ENCODE results near the gene LPP.
"Not testable (repeated sequence)": the region's sequence is repeated elsewhere in the genome, so short reads cannot be mapped to it uniquely, and the experiment has no call there.

The LPP gene

GRCh38 chr3:188605905-188606304, 451.9 kb downstream of the LPP start:
- DNase-seq: no peak

- DNase-seq: no peak
Measured at GRCh38 chr3:188607805-188608315, 453.9 kb downstream of the LPP start.

GRCh38 chr3:188608401-188608800, 454.4 kb downstream of the LPP start:
- DNase-seq: no peak

DNA sequence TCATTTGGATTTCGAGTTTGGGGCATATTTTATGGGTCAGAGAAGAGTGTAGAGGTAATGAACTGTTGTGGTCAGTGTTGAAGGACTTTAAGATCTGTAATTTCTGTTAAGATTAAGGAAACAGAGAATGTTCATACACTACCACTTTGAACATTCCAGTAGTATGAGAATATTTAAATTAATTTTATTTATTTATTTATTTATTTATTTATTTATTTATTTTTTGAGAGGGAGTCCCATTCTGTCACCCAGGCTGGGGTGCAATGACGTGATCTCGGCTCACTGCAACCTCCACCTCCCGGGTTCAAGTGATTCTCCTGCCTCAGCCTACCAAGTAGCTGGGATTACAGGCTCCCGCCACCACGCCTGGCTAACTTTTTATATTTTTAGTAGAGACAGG, 459.8 kb downstream of the LPP start:
- not testable (repeated sequence) for DNase-seq

DNA sequence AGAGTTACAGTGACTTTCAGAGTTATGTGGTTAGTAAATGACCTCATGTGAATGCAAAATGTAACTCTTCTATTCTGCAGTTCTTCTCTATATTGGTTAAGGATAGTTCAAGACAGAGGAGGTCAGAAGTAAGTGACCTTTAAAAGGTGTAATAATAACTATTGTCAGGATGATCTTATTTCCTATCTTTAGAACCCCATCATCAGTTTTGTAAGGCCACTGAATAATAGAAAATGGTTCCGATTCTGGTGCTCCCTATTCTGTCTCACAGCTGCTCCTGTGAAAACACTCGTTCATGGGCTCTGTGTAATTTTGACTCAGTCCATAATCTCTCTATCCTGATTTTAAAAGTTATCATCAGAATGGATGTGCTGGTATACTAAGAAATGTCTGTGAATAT, 463.3 kb downstream of the LPP start:
- no peak for DNase-seq

DNA sequence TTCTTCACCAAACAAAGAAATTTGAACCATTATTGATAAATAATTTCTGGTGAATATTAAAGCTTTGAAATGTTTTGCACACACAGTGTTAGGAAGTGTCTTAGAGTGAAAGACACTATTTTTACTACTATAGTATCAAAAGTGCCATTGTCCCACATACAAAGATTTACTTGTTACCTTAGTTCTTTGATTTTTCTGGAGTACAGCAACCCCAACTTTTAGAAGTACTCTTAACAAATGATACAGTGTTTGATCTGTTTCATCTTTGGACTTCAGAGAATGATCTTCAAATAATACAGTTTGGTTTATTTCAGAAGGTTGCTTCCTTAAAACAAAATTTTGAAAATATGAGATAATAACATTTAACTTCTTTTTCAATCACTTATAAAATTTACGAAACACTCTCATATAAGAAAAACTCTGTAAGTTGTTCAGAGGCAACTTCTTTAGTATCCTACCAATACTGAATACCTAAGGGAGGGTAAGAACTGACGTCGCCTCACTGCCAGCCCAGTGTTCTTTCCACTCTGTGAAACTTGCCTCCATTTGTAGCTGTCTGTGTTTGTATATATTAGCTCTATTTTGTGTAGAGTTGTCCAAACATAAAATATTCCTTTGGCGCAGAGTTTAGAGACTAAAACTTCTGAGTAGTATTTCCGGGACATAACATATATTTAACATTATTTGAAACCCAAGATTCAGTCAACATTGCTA, 464.2 kb downstream of the LPP start:
- DNase-seq: no peak

GRCh38 chr3:188620752-188621151, 466.8 kb downstream of the LPP start:
- DNase-seq: no peak

- no peak for DNase-seq
Measured at GRCh38 chr3:188624384-188624783, 470.4 kb downstream of the LPP start.

GRCh38 chr3:188624828-188625227, 470.9 kb downstream of the LPP start:
- DNase-seq: no peak

DNA sequence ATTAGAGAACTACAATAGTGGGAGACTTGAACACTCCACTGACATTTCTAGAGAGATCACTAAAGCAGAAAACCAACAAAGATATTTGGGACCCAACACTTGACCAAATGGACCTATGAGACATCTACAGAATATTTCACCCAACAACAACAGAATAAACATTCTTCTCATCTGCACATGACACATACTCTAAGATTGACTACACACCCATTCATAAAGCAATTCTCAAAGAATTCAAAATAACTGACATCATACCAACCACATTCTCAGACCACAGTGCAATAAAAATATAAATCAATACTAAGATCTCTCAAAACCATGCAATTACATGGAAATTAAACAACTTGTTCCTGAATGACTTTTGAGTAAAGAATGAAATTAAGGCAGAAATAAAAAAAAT, 473.7 kb downstream of the LPP start:
- DNase-seq: no peak

DNA sequence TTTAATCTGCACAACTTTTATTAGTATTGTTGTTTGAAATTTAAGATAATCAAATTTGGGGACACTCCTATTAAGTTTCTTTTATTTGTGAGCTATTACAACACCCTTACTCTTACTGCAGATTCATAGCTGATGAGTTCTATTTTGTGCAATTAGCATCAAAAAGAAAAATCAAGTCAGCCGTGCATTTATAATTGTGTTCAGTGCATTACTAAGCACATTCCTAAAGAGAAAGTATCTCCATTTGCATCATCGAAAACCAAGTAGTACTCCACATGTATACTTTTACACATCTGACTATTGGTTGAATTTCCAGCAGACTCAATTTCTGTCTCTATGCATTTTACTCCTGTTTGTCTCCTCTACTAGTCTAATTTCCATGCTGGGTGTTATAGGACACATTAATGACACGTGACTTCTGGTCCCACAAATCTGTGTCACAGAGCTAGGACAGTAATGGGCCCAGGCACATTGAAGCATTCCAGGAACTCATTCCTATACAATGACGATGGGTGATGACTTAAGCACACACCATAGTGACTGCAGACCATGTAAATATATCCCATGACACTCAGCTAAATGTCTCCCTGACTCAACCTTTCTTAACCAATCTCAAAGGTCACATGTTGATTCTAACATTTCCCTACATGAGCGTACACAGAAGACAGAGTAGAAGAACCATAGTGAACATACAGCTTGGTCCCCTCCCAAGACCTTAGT, 477.5 kb downstream of the LPP start:
- DNase-seq: no peak

- DNase-seq: no peak
Measured at GRCh38 chr3:188633206-188633605, 479.2 kb downstream of the LPP start.

GRCh38 chr3:188634285-188634684, 480.3 kb downstream of the LPP start:
- DNase-seq: no peak

DNA sequence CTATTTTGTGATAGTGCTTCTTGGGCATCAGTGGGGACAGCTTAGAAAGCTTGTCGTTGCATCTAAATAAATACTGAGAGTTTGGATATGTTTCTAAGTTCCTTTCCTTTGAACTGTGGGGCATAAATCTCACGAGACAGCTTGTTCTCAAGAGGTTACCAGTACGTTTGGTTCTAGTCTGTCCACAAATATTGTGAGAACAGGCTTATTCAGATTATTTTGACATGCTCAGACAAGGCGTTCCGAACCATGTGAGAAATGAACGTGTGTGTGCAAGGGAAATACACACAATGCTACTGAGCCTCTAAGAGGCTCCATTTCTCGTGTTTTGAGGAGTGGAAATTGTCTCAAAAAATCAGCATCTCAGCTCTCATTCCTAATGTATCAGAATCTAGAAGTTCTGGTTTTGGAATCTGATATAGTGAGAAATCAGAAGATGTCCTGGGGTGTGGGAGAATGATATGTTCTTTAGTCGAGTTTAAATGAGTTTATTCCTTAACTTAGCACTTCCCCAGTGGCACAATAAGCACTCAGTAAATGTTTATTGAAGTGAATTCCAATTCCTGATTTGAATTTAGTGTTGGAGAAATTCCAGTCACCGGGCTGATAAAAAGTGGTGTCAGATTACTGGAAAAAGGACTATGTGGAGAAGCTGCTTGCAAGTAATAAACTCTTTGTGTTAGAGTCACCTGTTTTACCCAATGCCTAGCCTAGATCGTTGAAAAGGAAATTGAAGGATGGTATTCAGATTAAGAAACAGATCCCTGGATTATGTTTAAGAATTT, 481.5 kb downstream of the LPP start:
- DNase-seq: no peak

GRCh38 chr3:188636292-188636691, 482.3 kb downstream of the LPP start:
- DNase-seq: not testable (repeated sequence)

DNA sequence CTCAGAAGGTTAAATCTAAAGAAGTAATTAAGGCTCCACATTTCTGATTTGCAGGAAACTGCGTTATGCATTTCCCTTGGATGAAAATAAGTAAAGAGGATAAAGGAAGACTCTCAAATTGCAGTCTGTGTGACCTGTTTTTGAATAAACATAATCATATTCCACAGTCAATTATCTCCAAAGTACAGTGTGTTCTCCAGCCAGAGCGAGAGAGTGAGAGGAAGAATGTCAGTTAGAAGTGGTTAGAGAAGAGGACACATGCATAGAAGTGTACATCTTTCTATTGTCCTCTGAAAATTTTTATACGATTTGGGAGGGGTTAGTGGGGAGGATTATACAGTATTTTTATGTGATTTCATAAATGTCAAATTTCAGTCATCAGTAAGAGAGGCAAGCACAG, 487.1 kb downstream of the LPP start:
- DNase-seq: no peak

- DNase-seq: no peak
Measured at GRCh38 chr3:188643736-188644135, 489.8 kb downstream of the LPP start.

DNA sequence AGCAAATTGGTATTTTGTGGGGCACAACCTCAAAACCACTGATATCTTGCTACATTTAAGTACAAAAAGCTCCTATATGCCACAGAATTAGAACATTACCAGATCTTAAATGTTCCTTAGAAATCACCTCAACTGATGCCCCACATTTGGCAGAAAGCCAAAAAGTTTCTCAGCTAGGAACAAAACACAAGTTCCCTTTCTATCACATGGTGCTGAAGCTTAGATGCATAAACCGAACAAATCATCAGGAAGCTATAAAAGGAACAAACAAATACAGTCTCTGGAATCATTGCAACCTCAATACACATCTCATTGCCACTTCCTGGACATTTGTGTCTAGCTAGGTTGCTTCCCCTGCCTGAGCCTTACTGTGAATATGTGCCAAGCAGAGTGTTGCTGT, 492.6 kb downstream of the LPP start:
- no peak for DNase-seq

GRCh38 chr3:188647237-188647636, 493.3 kb downstream of the LPP start:
- no peak for DNase-seq

GRCh38 chr3:188649521-188649920, 495.6 kb downstream of the LPP start:
- DNase-seq: no peak

GRCh38 chr3:188656196-188656982, 502.4 kb downstream of the LPP start:
- DNase-seq: no peak

GRCh38 chr3:188658606-188659005, 504.6 kb downstream of the LPP start:
- DNase-seq: no peak
